Stimulated activated CD4-positive, alpha-beta T cell treated with anti-CD3 and anti-CD28 coated beads, Interleukin-12 subunit alpha, Interleukin-12 subunit beta, amount 100 ng/mL, for 48 hours (primary cell): ENCODE results near the gene IRF4.

Experiments
- DNase-seq, 3 donors: peaks; one replicate each; pipeline ENCODE4 v3.0.0-alpha.2; 2020; ENCODE audit warnings: low read depth in 2 of 3, low spot score in 1 of 3

The IRF4 gene

GRCh38 chr6:381742-382461 lies 9.7 kb upstream of the IRF4 start:
- DNase-seq: no peak

DNA sequence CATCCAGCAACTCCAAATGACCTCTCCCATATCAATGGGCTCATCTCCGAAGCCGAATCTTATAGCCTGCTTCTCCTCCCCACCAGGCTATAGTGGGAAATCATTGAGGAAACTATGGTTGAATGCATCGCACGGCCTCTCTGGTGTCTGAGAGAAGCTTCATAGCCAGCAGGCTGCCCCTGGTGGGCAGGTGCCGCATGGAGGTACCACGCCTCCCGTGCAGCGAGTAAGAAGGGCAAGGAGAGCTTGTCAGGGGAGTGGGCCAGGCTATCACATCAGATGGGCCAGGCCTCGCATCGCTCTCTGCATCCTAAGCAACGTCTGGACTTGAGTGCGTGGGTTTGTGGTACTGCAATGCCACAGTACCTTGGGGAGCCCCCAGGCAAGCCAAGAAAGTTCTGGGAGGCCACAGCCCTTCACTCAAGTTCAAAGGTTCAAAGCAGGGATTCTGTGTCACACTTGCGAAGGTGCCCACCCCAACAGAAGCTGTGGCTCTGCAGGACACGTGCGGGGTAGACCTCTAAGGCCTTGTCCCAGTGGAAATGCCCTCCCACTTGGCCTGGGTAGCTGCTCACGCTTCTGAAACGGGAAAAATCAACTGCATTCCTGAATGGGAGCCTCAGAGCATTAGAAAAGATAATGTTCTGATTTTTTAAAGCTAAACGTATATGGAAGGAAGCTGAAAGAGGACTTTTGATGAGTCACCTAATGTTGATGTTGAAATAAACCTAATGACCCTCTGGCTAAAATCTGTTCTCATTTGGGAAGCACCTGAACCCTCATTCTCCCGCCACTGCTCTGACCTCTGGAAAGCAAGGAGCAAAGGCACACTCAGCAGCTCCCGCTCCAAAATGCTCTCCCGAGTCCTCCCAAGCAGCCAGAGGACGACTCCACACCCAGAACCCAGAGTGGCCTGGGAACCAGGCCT lies 8.4 kb upstream of the IRF4 start:
- no peak for DNase-seq

DNA sequence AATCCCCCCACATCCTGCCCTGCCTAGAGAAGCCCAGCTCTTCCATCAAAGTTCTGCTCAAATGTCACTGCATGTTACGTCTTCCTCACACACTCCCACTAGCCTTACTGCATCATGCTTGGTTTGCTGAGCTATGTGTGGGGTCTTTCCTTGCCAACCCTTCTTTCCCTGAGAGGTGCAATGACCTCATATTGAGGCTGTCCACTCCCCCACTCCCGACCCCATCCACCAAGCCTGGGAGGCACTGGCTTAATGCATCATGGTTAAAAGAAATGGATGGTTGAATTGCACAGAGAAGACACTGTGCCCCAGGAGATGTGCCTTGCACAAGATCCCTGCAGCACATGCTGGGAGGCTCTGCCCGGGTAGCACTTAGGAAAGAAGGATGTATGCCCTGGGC lies 7.7 kb upstream of the IRF4 start:
- no peak for DNase-seq

- DNase-seq: no peak
Measured at GRCh38 chr6:384898-385297, 6.7 kb upstream of the IRF4 start.

DNA sequence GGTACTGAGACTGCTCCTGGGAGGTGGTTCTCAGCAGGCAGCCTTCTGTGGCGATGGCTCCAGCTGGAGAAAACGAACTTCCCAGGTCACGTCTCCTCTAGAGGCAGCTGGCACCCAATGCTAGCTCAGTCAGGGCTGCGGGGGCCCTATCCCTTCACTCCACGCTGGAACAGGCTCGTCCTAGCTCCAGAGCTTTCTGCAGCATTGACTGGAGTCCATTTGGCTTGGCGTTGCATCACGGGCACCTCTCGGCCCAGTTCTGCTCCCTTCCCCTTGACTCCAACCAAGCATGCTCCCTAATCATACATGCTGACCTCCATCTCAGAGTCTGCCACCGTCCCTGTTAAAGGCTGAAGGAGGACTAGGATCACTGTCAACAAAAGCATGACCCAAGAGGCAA lies 5.9 kb upstream of the IRF4 start:
- no peak for DNase-seq

DNA sequence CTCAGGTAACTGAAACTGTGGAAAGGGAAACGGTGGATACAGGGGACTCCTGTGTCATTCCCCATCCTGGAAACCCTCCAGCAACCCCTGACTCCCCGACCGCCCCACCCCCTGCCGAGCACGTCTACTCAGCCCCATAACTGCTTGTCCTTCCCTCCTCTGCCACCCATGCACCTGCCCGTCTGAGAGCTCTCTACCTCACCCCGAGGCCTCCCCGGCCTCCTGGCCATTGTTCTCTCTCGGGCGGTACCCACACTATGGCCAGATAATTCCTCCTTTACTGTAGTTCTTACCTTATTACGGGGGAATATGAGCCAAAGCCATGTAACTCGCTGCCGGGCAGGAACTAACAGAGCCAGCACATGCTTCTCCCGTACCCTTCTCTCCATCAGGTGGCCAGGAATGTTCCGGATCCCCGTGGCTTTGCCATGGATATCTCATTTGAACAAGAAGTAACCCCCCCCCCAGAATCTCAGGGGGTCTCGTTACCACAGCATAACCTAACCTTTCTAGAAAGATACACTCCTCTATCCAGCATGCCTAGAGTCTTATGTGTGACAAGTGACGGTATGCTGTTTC lies 4.8 kb upstream of the IRF4 start:
- DNase-seq: no peak

DNA sequence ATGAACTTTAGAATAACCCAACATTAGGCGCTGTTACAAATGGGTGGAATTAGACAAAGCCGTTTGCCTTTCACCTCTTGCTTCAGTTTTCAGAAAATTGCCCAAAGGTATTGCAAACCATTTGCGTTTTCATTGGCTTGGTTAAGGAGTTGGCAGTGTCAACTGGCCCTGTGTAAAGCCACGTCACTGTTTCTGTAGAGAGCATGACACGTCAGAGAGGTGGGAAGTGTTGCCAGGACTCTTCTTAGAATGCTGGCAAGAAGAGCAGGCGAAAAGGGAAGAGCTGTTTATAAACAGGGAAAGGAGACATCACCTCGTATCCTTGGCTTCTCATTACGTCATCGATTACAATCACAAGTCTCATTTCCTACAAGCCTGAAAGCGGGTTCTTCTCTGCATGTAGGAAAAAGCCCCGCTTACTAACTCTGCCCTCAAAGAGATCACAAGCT lies 4.2 kb upstream of the IRF4 start:
- no peak for DNase-seq

DNA sequence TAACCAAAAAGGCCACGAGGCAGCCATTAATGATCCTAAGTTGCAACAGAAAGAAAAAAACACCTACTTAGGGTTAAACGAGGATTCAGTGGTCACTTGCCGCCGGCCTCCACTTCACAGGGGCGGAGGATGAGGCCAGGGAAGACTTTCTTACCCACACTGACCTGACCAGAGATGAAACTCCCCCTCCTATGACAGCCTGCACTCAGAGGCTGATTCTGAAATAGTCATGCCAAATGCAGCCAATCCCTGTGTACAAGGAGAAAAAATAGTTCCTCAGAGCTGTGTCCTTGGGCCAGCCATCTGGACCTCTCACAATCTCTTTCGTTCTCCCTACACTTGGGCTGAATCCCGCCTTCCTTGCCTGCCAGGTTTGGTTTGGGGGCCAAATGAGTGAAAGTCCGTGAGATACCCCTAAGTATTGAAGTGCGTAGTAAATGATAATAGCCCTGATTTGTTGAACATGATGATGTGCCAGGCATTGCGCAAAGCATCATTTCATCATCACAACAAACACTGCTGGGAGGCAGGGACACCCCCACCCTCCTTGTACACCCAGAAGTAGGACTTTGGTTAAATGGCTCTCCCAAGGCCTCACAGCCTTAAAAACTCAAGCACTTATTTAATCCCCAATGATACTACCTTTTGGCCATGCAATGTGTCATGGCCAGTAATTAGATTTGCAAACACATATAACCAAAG lies 3.2 kb upstream of the IRF4 start:
- no peak for DNase-seq

- no peak for DNase-seq
Measured at GRCh38 chr6:389143-389542, 2.4 kb upstream of the IRF4 start.

DNA sequence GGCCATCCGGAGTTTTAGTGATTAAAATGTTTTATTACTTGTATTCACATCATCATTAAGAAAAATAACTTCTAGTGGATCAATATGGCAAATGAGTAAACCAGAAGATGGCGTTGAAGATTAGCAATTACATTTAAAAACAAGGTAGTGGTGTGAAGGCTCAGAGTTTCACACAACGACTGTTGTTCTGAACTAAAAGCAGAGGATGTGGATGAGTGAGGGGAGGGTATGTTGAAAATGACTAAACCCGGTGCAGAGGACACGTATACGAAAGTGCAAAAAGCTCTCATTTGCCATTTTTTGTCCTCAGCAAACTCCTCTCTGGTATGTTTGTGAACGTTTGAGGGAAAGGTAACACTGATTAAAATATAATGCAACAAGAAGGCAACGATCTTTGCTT lies 1.9 kb upstream of the IRF4 start:
- DNase-seq: no peak

DNA sequence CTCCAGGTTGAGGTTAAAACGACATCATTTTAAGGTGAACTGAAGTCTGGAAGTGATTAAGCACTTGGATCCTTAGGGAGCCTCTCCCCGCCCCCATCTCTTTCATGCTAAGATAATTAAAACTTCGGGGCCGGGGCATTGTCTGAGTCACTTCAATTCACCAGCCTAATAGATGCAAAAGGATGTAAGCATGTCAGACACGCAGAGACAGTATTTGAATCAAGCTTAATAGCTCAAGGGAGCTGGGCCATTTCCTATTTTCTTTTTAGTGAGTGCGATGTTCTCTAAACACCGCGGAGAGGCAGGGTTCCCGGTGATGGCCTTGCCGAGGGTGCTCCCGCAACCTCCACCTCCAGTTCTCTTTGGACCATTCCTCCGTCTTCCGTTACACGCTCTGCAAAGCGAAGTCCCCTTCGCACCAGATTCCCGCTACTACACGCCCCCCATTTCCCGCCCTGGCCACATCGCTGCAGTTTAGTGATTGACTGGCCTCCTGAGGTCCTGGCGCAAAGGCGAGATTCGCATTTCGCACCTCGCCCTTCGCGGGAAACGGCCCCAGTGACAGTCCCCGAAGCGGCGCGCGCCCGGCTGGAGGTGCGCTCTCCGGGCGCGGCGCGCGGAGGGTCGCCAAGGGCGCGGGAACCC lies 516 bp upstream of the IRF4 start:
- peak in 1 of 3 donors; percentile 49 for DNase-seq

- no peak for DNase-seq
Measured at GRCh38 chr6:392441-393390, 1.2 kb downstream of the IRF4 start.

GRCh38 chr6:393391-394221 lies 2.1 kb downstream of the IRF4 start:
- DNase-seq: peak in 1 of 3 donors; percentile 47

DNA sequence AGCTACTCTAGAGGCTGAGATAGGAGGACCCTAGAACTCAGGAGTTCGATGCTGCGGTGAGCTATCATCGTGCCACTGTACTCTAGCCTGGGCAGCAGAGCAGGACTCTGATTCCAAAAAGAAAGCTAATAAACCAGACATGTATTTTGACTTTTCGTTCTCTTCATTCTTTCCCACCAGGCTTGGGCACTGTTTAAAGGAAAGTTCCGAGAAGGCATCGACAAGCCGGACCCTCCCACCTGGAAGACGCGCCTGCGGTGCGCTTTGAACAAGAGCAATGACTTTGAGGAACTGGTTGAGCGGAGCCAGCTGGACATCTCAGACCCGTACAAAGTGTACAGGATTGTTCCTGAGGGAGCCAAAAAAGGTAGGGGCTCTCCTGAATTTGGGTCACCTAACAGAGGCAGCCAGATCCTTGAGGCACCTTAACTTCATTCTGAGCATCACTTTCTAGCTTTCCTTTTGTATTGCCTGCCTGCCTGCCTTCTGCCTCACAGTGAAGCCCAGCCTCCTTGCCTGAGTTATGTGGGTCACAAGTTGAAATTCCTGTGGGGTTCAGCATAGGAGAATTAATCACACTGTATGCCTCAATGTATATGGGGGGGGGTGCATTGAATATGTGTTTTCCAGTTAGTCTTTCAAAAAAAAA lies 3.2 kb downstream of the IRF4 start:
- DNase-seq: no peak

DNA sequence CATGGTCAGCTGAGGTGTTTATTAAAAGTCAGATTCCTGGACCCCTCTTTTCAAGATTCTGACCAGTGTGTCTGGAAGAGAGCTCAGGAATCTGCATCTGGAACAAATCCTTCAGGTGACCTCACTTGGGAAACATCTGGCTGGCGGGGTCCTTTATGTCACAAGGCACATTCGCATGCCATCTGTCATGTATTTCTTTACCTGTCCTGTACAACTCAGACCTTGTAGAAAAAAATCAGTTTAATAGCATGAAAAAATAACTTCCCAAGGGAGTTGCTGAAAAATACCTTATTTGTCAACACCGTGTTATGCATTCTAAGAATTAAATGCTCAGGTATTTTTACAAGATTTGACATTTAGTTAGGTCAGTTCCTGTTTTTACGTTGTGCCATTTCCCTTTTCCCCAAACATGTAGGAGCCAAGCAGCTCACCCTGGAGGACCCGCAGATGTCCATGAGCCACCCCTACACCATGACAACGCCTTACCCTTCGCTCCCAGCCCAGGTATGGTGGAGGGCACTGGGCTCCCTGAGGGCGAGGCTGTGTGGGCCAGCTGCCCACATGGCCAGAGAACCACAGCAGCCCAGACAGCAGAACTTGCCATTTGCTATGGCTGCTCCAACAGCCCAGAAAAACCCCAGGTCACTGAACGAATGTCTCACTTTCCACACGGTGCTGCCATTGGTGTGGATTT lies 4.0 kb downstream of the IRF4 start:
- no peak for DNase-seq

GRCh38 chr6:396126-396520 lies 4.6 kb downstream of the IRF4 start:
- no peak for DNase-seq

DNA sequence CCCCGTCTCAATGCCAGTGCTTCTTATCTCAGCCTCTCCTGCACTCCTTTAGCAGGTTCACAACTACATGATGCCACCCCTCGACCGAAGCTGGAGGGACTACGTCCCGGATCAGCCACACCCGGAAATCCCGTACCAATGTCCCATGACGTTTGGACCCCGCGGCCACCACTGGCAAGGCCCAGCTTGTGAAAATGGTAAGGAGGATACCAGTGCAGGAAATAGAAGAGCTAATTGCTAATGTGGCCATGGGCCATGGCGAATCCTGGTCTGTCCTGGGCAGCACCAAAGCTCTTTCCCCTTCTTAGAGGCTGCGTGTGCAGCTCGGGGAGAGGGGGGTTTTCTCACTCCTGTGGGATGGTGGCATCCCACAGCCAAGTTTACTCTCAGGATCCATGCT lies 5.5 kb downstream of the IRF4 start:
- DNase-seq: no peak

DNA sequence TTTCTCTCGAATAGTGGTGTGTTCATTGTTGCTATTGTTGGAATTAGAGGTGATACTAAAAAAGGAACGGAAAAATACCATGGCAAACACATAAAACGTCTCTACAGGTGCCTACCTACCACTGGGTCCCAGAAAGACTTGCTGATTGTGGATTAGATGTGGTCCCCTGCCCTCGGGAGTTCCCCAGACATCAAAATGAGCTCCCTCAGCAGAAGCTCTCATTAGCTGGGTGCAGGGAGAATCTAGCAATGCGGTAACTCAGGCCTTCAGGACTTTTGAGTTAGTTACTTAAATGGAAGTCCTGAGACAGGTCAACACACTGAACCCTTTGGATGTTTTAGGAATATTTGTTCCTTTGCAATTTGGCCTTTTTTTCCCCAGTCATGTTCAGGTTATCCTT lies 6.1 kb downstream of the IRF4 start:
- no peak for DNase-seq
